A673 (cell line): Measurements from ENCODE around the gene PRKCA.

ENCODE experiments used
- CTCF ChIP-seq: fragments of 300-800, 200-600 bp; sonication (generic); conservative IDR thresholded peaks from 2 replicates; pipeline ENCODE4 v1.5.1; 2017; ENCODE audit warnings: low read depth, mild to moderate bottlenecking, antibody characterized with exemption, low read length, moderate library complexity, mixed read lengths
- EZH2 ChIP-seq: fragments of 200-600 bp; sonication (generic); IDR thresholded peaks from 2 replicates; pipeline ENCODE4 v1.6.1; 2017; ENCODE audit warnings: borderline replicate concordance, low read depth, mild to moderate bottlenecking, mixed read lengths, antibody characterized with exemption, low read length; ENCODE audit not compliant: poor library complexity, severe bottlenecking

- no peak for TF ChIP-seq EZH2
- no peak for TF ChIP-seq CTCF
These were observed 270.7 kb downstream of the PRKCA start for GRCh38 chr17:66573078-66573477.
